Amniotic epithelial cell (primary cell): ENCODE measurements around the gene FNDC4.
"Not testable (repeated sequence)": the region's sequence is repeated elsewhere in the genome, so short reads cannot be mapped to it uniquely, and the experiment has no call there.

Experiments used
- DNase-seq: peaks from one replicate; pipeline ENCODE4 v3.0.0-alpha.2; 2010; ENCODE audit warnings: low read depth

Gene FNDC4

DNA sequence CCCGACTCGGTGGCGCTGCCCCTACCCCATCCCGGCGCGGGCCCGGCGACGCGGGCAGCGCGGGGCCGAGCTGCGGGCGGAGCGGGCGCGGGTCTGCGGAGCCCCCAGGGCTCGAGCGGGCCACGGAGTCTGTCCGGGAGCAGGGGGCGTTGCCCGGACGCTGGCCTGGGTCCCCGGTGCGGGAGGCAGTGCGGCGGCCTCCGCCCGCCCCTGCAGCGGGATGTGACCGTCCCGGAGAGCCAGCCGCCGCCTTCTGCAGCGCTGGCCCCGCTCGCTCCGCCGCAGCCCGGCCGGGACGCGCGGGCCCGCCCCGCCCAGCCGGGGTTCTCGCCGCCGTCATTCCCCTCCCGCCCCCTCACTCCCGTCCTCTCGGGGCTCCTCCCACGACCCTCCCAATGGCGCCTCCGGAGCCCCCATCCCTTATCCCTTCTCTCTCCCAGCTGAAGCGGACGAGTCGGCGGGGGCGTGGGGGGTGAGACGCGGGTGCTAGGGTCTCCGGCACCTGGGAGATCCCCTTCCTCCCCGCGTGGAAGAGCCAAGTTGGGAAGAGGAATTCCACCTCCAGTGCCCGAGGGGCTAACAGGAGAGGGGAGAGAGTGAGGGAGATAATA is at the start of gene FNDC4:
FNDC4 (minus strand) TSS at position 257 of the 611 bp plus-strand sequence. CDS start 521 bp downstream, outside the sequence.
- DNase-seq = no peak

DNA sequence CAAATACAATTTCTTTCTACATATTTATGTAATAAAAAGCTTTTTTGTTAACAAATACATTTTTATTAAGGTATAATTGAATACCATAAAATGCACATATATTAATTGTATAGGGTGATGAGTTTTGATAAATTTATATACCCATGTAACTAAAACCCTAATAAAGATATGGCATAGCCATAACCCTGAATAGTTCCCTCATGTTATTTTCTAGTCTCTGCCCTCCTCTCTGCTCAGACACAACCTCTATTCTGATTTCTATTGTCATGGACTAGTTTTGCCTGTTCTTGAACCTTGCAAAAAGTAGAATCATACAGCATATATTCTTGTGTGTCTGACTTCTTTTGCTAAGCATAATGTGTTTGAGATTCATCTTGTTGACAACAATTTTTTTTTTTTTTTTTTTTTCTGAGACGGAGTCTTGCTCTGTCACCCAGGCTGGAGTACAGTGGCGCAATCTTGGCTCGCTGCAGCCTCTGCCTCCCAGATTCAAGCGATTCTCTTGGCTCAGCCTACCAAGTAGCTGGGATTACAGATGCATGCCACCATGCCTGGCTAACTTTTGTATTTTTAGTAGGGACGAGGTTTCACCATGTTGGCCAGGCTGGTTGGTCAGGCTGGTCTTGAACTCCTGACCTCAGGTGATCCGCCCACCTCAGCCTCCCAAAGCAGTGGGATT is 49.3 kb upstream of the FNDC4 start:
- DNase-seq = no peak

- DNase-seq = not testable (repeated sequence)
These were observed 44.6 kb upstream of the FNDC4 start for GRCh38 chr2:27539649-27540048.

- not testable (repeated sequence) for DNase-seq
These were observed 43.9 kb upstream of the FNDC4 start for GRCh38 chr2:27538839-27539450.

DNA sequence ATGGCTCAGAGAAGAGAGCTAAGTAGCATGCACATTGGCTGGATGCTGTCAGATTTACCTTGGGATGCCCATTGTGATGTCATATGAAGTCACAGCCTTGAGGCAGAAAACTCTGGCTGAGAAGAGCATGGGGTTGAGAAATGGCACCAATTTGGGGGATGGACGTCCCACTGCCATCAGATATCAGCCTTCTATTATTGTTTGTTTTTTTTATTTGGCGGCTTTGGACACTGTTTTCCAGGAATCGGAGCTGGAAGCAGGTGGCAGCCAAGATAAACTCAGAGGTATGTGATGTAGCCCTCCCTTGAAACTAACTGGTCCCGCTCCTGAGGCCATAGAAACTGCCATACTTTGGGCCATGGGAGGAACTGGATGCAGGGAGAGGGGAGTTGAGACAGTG is 42.3 kb upstream of the FNDC4 start:
- DNase-seq = no peak

DNA sequence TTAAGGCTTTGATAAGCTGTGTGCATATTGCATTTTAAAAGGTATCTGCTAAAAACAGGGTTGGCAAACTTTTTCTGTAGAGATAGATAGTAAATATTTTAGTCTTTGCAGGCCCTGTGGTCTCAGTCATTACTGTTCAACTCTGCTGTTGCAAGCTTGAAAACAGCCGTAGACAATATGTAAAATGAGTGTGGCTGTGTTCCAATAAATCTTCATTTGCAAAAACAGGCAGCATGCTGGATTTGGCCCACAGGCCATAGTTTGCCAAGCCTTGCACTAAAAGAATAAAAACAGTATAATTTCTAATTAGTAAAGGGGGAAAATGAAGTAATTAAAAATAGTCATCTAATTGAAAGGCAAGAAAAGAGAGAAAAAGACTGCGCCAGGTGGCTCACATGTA is 37.0 kb upstream of the FNDC4 start:
- DNase-seq = no peak

DNA sequence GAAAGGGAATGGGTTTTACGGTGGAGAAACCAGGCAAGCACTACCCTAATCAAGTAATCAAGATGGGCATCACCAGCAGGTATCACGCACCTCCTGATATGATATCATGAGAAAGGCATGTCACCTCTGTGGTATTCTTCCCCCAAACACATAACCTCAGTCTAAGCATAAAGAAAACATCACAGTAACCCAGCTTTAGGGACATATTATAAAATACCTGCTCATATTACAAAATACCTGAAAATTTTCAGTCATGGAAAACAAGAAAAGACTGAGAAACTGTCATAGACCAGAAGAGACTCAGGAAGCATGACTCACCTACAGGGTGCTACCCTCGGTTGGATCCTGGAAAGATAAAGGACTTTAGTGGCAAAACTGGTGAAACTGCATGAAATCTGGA is 32.2 kb upstream of the FNDC4 start:
- DNase-seq = peak; percentile 13

GRCh38 chr2:27522400-27522945 is 27.5 kb upstream of the FNDC4 start:
- no peak for DNase-seq

GRCh38 chr2:27520316-27520715 is 25.3 kb upstream of the FNDC4 start:
- DNase-seq = no peak

DNA sequence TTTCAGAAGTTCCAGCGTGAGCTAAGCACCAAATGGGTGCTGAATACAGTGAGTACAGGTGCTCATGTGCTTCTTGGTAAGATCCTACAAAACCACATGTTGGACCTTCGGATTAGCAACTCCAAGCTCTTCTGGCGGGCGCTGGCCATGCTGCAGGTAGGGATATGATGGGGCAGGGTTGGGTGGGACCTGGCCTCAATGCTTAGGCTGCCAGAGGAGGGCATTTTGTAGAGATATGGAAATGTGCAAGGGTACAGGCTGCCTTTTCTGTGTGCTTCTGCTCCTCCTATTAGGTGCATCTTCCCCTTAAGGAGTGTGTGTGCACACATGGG is 23.7 kb upstream of the FNDC4 start:
- DNase-seq = no peak

GRCh38 chr2:27518113-27518781 is 23.2 kb upstream of the FNDC4 start:
- no peak for DNase-seq

DNA sequence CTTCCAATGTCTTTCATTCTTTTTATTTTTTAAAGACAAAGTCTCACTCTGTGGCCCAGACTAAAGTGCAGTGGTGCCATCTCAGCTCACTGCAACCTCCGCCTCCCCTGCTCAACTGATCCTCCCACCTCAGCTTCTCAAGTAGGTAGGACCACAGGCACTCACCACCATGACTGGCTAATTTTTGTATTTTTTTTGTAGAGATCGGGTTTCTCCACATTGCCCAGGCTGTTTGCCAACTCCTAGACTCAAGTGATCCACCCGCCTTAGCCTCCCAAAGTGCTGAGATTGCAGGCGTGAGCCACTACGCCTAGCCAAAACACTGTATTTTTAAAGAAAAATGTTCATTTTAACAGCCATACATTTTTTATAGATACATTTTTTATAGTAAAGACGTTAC is 14.3 kb upstream of the FNDC4 start:
- DNase-seq = peak; percentile 5

GRCh38 chr2:27507293-27507692 is 12.3 kb upstream of the FNDC4 start:
- no peak for DNase-seq

- no peak for DNase-seq
These were observed 11.6 kb upstream of the FNDC4 start for GRCh38 chr2:27506587-27506986.

- no peak for DNase-seq
These were observed 7.1 kb upstream of the FNDC4 start for GRCh38 chr2:27502142-27502541.

DNA sequence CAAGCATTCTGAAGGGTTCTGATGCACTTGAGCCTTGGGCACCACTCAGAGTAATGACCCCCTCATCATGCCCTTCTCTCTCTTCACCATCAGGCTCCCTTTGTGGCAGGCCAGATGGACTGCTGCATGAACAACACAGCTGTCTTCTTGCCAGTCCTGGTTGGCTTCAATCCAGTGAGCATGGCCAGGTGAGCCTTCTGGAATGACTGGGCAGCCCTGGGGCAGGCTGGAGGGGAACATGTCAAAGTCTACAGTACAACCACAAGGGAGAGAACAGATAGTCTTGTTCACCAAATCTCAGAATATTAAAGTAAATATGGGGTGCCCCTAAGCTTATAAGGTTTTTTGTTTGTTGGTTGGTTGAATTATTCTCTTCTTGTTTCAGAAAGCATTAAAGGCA is 6.0 kb upstream of the FNDC4 start:
- DNase-seq = no peak

GRCh38 chr2:27498975-27499374 is 4.0 kb upstream of the FNDC4 start:
- no peak for DNase-seq

GRCh38 chr2:27497288-27497627 is 2.3 kb upstream of the FNDC4 start:
- DNase-seq = no peak

GRCh38 chr2:27496357-27497287 is 1.6 kb upstream of the FNDC4 start, which contains the start of gene GCKR:
GCKR (plus strand) TSS chr2:27496839; CDS start chr2:27496905, 66 bp downstream.
- DNase-seq = peak; percentile 15

- peak; percentile 9 for DNase-seq
These were observed 898 bp upstream of the FNDC4 start for GRCh38 chr2:27495840-27496356.

- DNase-seq = no peak
These were observed 586 bp downstream of the FNDC4 start for GRCh38 chr2:27494284-27494943.
